ENCODE data around the gene P2RX2. TPM values are rescaled to one million over a fixed set of nuclear protein-coding genes. Genes with fewer than 3 reads are reported as not detected.

Gene P2RX2
- total RNA-seq, 2 experiments from 2014 or later = not detected

- H3K4me2 ChIP-seq (ENCODE audit: low read length) = no peak overlapping the region
Measured at GRCh38 chr12:132625731-132626430, 7.3 kb downstream of the P2RX2 start.

DNA sequence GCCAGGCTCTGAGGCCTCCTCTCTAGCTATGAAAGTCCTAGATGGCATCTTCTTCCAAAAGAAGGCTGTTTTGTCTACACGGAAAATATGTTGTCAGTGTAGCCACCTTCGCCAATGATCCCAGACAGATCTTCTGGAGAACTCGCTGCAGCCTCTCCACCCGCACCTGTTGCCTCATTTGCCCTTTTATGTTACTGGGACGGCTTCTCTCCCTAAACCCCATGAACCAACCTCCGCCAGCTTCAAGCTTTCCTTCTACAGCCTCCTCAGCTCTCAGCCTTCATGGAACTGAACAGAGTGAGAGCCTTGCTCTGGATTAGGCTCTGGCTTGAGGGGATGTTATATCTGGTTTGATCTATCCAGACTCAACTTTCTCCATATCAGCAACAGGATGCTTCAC lies 10.8 kb downstream of the P2RX2 start:
- no TSS peak for BruUV-seq (replicated peaks)
- Histone ChIP-seq H3K36me3 (ENCODE audit: insufficient read depth, low read length) (peaks cover 88% of the 10 kb centered on the region), H3K9me2 (ENCODE audit: insufficient read depth, low read length) (no peaks in the 10 kb centered on the region), H3K4me1 (ENCODE audit: insufficient read depth, low read length, poor library complexity, severe bottlenecking) (peaks cover 37% of the 10 kb centered on the region), H3K79me2 (ENCODE audit: insufficient read depth, low read depth, low read length) (no peaks in the 10 kb centered on the region), H3K4me3 (ENCODE audit: low read depth, low read length, poor library complexity, severe bottlenecking) (no peak overlapping the region), H3K4me2 (ENCODE audit: low read length) (no peak overlapping the region), H3K9me3 (ENCODE audit: low read length) (no peaks in the 10 kb centered on the region), H3K27ac (ENCODE audit: low read depth, low read length, poor library complexity, severe bottlenecking) (no peak overlapping the region), H2AFZ (ENCODE audit: low read length) (no peak overlapping the region), H4K20me1 (ENCODE audit: insufficient read depth, low read length) (no peaks in the 10 kb centered on the region)
- intact Hi-C loops (cut with micrococcal nuclease; ENCODE audit: unreplicated experiment) = no loop called here
- no peak for DNase-seq (ENCODE audit: low spot score)
- CTCF ChIA-PET (ENCODE audit: unreplicated experiment) = interaction anchor here (0.6 kb wide), 1 partner anchor 28 kb away, joined by 3 read pairs; no protein-coding TSS in a partner anchor
- TF ChIP-seq EZH2phosphoT487 (IDR thresholded peaks at IDR 0.05; ENCODE audit: borderline replicate concordance, low read depth, low read length) = no peak
- TF ChIP-seq, protein P1, sequence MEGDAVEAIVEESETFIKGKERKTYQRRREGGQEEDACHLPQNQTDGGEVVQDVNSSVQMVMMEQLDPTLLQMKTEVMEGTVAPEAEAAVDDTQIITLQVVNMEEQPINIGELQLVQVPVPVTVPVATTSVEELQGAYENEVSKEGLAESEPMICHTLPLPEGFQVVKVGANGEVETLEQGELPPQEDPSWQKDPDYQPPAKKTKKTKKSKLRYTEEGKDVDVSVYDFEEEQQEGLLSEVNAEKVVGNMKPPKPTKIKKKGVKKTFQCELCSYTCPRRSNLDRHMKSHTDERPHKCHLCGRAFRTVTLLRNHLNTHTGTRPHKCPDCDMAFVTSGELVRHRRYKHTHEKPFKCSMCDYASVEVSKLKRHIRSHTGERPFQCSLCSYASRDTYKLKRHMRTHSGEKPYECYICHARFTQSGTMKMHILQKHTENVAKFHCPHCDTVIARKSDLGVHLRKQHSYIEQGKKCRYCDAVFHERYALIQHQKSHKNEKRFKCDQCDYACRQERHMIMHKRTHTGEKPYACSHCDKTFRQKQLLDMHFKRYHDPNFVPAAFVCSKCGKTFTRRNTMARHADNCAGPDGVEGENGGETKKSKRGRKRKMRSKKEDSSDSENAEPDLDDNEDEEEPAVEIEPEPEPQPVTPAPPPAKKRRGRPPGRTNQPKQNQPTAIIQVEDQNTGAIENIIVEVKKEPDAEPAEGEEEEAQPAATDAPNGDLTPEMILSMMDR (conservative IDR thresholded peaks at IDR 0.05; ENCODE audit: low read length) = no peak
- POLR2A ChIA-PET = interaction anchor here (0.5 kb wide), 1 partner anchor 192 kb away, joined by 4 read pairs; no protein-coding TSS in a partner anchor

More at GRCh38 chr12:132625731-132626430, 7.3 kb downstream of the P2RX2 start:
- Histone ChIP-seq H3K4me1 (ENCODE audit: insufficient read depth, low read length, poor library complexity, severe bottlenecking) (peaks cover 3% of the 10 kb centered on the region), H4K20me1 (ENCODE audit: insufficient read depth, low read length) (no peaks in the 10 kb centered on the region), H3K9me2 (ENCODE audit: insufficient read depth, low read length) (no peaks in the 10 kb centered on the region), H3K27ac (ENCODE audit: low read depth, low read length, poor library complexity, severe bottlenecking) (no peak overlapping the region), H3K9me3 (ENCODE audit: low read length) (no peaks in the 10 kb centered on the region), H3K4me3 (ENCODE audit: low read depth, low read length, poor library complexity, severe bottlenecking) (no peak overlapping the region), H2AFZ (ENCODE audit: low read length) (no peak overlapping the region), H3K79me2 (ENCODE audit: insufficient read depth, low read depth, low read length) (no peaks in the 10 kb centered on the region), H3K36me3 (ENCODE audit: insufficient read depth, low read length) (peaks cover 74% of the 10 kb centered on the region)
- intact Hi-C loops (cut with micrococcal nuclease; ENCODE audit: unreplicated experiment) = no loop called here
- BruUV-seq (replicated peaks) = no TSS peak
- TF ChIP-seq, protein P1 (conservative IDR thresholded peaks at IDR 0.05; ENCODE audit: low read length) = no peak
- no peak for TF ChIP-seq EZH2phosphoT487 (IDR thresholded peaks at IDR 0.05; ENCODE audit: borderline replicate concordance, low read depth, low read length)
- no peak for DNase-seq (ENCODE audit: low spot score)
- POLR2A ChIA-PET = interaction anchor here (1.0 kb wide), 1 partner anchor 8 kb away, joined by 3 read pairs; no protein-coding TSS in a partner anchor
- CTCF ChIA-PET (ENCODE audit: unreplicated experiment) = no interaction called here

GRCh38 chr12:132630672-132631071 lies 12.1 kb downstream of the P2RX2 start:
- no peak for TF ChIP-seq EZH2phosphoT487 (IDR thresholded peaks at IDR 0.05; ENCODE audit: borderline replicate concordance, low read depth, low read length)
- TF ChIP-seq, protein P1 (conservative IDR thresholded peaks at IDR 0.05; ENCODE audit: low read length) = no peak
- ChIA-PET CTCF (ENCODE audit: unreplicated experiment) (no interaction called here), POLR2A (interaction anchor here (2.9 kb wide), 1 partner anchor 9 kb away, joined by 20 read pairs; no protein-coding TSS in a partner anchor)
- intact Hi-C loops (cut with micrococcal nuclease; ENCODE audit: unreplicated experiment) = no loop called here
- BruUV-seq (replicated peaks) = no TSS peak
- Histone ChIP-seq H3K36me3 (ENCODE audit: insufficient read depth, low read length) (peaks cover 88% of the 10 kb centered on the region), H2AFZ (ENCODE audit: low read length) (no peak overlapping the region), H3K79me2 (ENCODE audit: insufficient read depth, low read depth, low read length) (no peaks in the 10 kb centered on the region), H3K9me2 (ENCODE audit: insufficient read depth, low read length) (no peaks in the 10 kb centered on the region), H3K9me3 (ENCODE audit: low read length) (no peaks in the 10 kb centered on the region), H3K4me2 (ENCODE audit: low read length) (no peak overlapping the region), H3K4me3 (ENCODE audit: low read depth, low read length, poor library complexity, severe bottlenecking) (no peak overlapping the region), H3K27ac (ENCODE audit: low read depth, low read length, poor library complexity, severe bottlenecking) (no peak overlapping the region), H3K4me1 (ENCODE audit: insufficient read depth, low read length, poor library complexity, severe bottlenecking) (peaks cover 51% of the 10 kb centered on the region), H4K20me1 (ENCODE audit: insufficient read depth, low read length) (no peaks in the 10 kb centered on the region)
- DNase-seq (ENCODE audit: low spot score) = no peak

Measured in OCI-LY7 (cell line).